Aorta (tissue), 5 donors: ENCODE data around the gene LYPD5. TPM values are rescaled to one million over a fixed set of nuclear protein-coding genes. Genes with fewer than 3 reads are reported as not detected.
"Not testable (repeated sequence)": the region's sequence is repeated elsewhere in the genome, so short reads cannot be mapped to it uniquely, and the experiment has no call there.

ENCODE experiments used
- ATAC-seq: fragments of 200-7000 bp; cut with Tn5 transposase; one replicate; pipeline ENCODE4 v1.9.1; 2022; ENCODE audit warnings: moderate library complexity; ENCODE audit not compliant: low FRiP score
- DNase-seq, 2 donors: peaks; one replicate each; pipeline ENCODE4 v3.0.0-alpha.2; 2020
- H3K27ac ChIP-seq, 2 donors: one replicate each; pipeline ENCODE4 v1.5.1; 2013; ENCODE audit warnings: low read length in 2 of 2, mild to moderate bottlenecking in 2 of 2, moderate library complexity in 2 of 2, control low read depth in 1 of 2, inconsistent platforms in 1 of 2, low read depth in 1 of 2
- H3K27me3 ChIP-seq, 2 donors: one replicate each; pipeline ENCODE4 v1.6.1; 2013; ENCODE audit warnings: control low read depth in 1 of 2, low read length in 1 of 2, mild to moderate bottlenecking in 1 of 2, moderate library complexity in 1 of 2; ENCODE audit not compliant: insufficient read depth in 2 of 2, control insufficient read depth in 1 of 2
- H3K36me3 ChIP-seq, 2 donors: one replicate each; pipeline ENCODE4 v1.6.1; 2013; ENCODE audit warnings: control low read depth in 1 of 2, low read length in 1 of 2, mild to moderate bottlenecking in 1 of 2; ENCODE audit not compliant: insufficient read depth in 2 of 2, control insufficient read depth in 1 of 2
- H3K4me1 ChIP-seq, 2 donors: one replicate each; pipeline ENCODE4 v1.6.1; 2013; ENCODE audit warnings: low read length in 2 of 2, control low read depth in 1 of 2, mild to moderate bottlenecking in 1 of 2, moderate library complexity in 1 of 2; ENCODE audit not compliant: insufficient read depth in 2 of 2, control insufficient read depth in 1 of 2
- H3K4me3 ChIP-seq, 2 donors: one replicate each; pipeline ENCODE4 v1.5.1; 2013; ENCODE audit warnings: low read length in 2 of 2, control low read depth in 1 of 2, mild to moderate bottlenecking in 1 of 2
- H3K9me3 ChIP-seq: one replicate; pipeline ENCODE4 v1.6.1; 2013; ENCODE audit warnings: mild to moderate bottlenecking, low read length; ENCODE audit not compliant: control insufficient read depth
- WGBS, 2 donors: extraction: QIAGEN DNeasy Blood & Tissue Kit; methylation state at CpG; one replicate each; pipeline ENCODE4 v1.1.7; 2013; 5-methylcytosine and 5-hydroxymethylcytosine counted together
- intact Hi-C, 2 donors: fragments of 100-400 bp; cut with DNase I; formaldehyde crosslinking; loops; one replicate each; pipeline versions ENCODE4 v1.14.2 to v1.15.0; 2022
- polyA plus RNA-seq, 2 donors: library from polyadenylated mRNA; stranded (reverse); fragments of 200-250 nt; gene quantifications; one replicate each; pipeline ENCODE4 v1.2.3, GENCODE V29; 2013
- total RNA-seq, 2 donors: library from RNA; stranded (reverse); fragmentation: NEBNext Ultra II Directional; extraction: Animal tissue kit (Norgen Biotek cat#: 25700); gene quantifications; one replicate each; pipeline ENCODE4 v1.2.1, GENCODE V29; 2021
- donor health status: healthy with polysubstance abuse.
- donor health status: Bipolar disorder and iron deficiency.
- donor health status: DM: no; HTN: no; CAD: no.
- donor health status: DM: no; HTN: no; CAD: no.
- donor health status: DM: yes; HTN: yes; CAD: no.

The LYPD5 gene
- total and polyA plus RNA-seq, 4 donors, result 0.08 to 1.9 (median 1.1) TPM

DNA sequence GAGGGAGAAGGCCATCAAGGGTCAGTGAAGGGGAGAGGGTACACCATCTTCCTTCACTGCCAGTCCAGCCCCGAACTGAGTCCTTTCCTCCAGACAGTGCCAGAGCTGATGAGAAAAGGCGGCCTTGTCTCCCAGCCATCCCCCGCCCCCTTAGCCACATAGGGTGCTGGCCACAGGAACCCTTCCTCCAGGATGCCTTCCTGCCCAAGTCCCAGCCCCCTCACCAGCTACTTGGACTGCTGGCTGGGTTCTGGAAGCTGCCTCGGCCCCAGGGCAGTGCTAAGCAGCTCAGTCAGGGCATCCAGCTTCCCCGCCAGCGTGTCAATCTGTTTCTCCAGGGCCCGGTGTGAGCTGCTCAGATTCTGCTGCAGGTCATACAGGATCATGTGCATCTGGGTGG, 34.9 kb downstream of the LYPD5 start:
- H3K4me3 ChIP-seq, result no peak overlapping the region
- H3K27ac ChIP-seq, result no peak overlapping the region
- H3K4me1 ChIP-seq, result no peaks in the 10 kb centered on the region
- no peaks in the 10 kb centered on the region for H3K9me3 ChIP-seq
- no peaks in the 10 kb centered on the region for H3K36me3 ChIP-seq
- peak in 1 of 2 donors; percentile 49 for DNase-seq
- intact Hi-C loops, result no loop called here
- ATAC-seq, result no peak
- no peaks in the 10 kb centered on the region for H3K27me3 ChIP-seq
- 69 to 79% methylated on average over 7 of the region's 7 CpGs for WGBS, 2 donors

GRCh38 chr19:43766755-43767043, 35.5 kb downstream of the LYPD5 start:
- H3K4me3 ChIP-seq, result no peak overlapping the region
- no peaks in the 10 kb centered on the region for H3K9me3 ChIP-seq
- H3K27me3 ChIP-seq, result no peaks in the 10 kb centered on the region
- no peaks in the 10 kb centered on the region for H3K36me3 ChIP-seq
- ATAC-seq (no peak), DNase-seq (no peak)
- intact Hi-C loops, result no loop called here
- WGBS, 2 donors, result 63 to 67% methylated on average over 4 of the region's 4 CpGs
- no peaks in the 10 kb centered on the region for H3K4me1 ChIP-seq
- H3K27ac ChIP-seq, result no peak overlapping the region

DNA sequence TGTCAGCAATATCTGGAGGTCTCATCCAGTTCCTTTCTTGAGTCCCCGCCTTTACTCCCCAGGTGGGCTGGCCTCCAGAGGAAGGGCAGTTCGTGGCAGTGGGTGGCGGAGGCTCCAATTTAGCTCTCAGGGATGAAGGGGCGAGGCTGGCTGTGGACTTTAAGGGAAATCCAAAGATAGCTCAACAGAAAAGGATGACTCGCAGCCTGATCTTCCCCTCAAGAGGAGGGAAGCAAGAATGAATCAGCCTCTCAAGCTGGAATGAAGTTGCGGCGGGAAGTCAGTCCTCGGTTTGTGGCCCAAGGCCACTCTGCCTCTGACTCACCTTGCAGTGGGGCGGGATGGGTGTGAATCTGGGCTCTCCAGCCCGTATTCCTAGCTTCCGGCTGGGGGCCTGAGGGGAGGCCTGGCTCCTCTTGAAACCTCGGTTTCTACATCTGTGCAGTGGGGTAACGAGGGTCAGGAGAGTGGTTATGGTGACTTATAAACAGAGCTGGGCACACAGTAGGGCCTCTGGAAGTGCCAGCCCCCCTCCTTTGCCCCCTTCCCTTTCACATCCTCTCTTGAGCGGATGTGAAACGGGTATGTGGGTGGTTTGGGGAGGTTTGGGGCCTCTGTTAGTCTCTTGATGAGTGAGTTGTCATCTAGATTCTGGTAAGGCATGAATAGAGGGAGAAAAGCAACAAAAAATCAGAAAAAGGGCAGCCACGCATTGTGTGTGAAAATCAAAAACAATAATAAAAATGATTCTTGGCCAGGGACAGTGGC, 37.0 kb downstream of the LYPD5 start:
- no peaks in the 10 kb centered on the region for H3K4me1 ChIP-seq
- H3K27ac ChIP-seq, result peak overlapping the region in 1 of 2 donors; percentile 29
- 42 to 48% methylated on average over 16 of the region's 16 CpGs for WGBS, 2 donors
- peak; percentile 75 for ATAC-seq
- H3K4me3 ChIP-seq, result no peak overlapping the region
- H3K27me3 ChIP-seq, result no peaks in the 10 kb centered on the region
- no peaks in the 10 kb centered on the region for H3K9me3 ChIP-seq
- DNase-seq, result peak; percentile 89 to 90
- no peaks in the 10 kb centered on the region for H3K36me3 ChIP-seq
- intact Hi-C loops, result no loop called here

DNA sequence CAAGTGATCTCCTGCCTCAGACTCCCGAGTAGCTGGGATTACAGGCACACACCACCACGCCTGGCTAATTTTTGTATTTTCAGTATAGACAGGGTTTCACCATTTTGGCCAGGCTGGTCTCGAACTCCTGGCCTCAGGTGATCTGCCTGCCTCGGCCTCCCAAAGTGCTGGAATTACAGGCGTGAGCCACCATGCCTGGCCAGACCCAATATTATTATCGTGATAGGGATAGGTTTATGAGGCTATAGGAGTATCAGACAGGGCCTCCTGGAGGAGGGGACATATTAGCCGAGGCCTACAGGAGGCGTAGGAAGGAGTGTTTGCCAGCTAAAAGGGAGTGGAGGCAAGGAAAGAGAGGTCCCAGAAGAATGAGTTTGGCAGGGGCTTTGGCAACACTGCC, 37.6 kb downstream of the LYPD5 start:
- 82 to 83% methylated on average over 8 of the region's 8 CpGs for WGBS, 2 donors
- peak; percentile 45 for ATAC-seq

DNA sequence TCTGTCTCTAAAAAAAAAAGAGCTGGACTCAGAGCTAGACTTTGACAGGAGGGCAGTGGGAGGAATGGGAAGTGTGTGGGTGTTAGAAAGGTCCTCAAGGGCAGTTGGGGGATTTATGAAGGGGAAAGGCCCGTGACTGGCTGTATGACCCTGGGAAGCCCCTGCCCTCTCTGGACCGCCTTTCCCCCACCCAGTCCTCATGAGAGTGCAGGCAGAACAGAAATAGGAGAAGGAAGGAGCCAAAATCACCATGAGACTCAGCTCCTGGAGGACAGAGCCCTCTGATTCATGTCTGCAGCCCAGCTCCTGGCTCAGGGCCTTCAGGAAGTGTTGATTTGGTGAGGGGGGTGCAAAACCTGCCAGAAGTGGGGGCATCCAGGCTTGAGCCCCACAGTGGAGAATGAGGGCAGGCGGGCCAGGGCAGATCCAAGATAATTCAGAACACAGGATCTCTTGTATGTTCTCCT, 38.7 kb downstream of the LYPD5 start:
- 22% methylated on average over 3 of the region's 3 CpGs for WGBS, 2 donors
- no peaks in the 10 kb centered on the region for H3K27me3 ChIP-seq
- H3K4me3 ChIP-seq, result no peak overlapping the region
- no peaks in the 10 kb centered on the region for H3K4me1 ChIP-seq
- ATAC-seq (peak; percentile 10), DNase-seq (peak in 1 of 2 donors; percentile 69)
- intact Hi-C loops, result no loop called here
- no peaks in the 10 kb centered on the region for H3K36me3 ChIP-seq
- H3K27ac ChIP-seq, result no peak overlapping the region
- H3K9me3 ChIP-seq, result no peaks in the 10 kb centered on the region

More for the DNA sequence above, 37.6 kb downstream of the LYPD5 start:
- H3K27me3 ChIP-seq, H3K36me3 ChIP-seq, H3K4me1 ChIP-seq, intact Hi-C loops, H3K9me3 ChIP-seq, H3K4me3 ChIP-seq, DNase-seq: not testable (repeated sequence)
- H3K27ac ChIP-seq, result peak overlapping the region in 1 of 2 donors; percentile 29

- Histone ChIP-seq H3K36me3 (no peaks in the 10 kb centered on the region), H3K4me3 (no peak overlapping the region), H3K4me1 (no peaks in the 10 kb centered on the region), H3K27ac (no peak overlapping the region), H3K9me3 (no peaks in the 10 kb centered on the region), H3K27me3 (no peaks in the 10 kb centered on the region)
- intact Hi-C loops, result no loop called here
- ATAC-seq (no peak), DNase-seq (no peak)
- 81 to 82% methylated on average over 3 of the region's 3 CpGs for WGBS, 2 donors
Observed at GRCh38 chr19:43762814-43763213, 39.4 kb downstream of the LYPD5 start.

DNA sequence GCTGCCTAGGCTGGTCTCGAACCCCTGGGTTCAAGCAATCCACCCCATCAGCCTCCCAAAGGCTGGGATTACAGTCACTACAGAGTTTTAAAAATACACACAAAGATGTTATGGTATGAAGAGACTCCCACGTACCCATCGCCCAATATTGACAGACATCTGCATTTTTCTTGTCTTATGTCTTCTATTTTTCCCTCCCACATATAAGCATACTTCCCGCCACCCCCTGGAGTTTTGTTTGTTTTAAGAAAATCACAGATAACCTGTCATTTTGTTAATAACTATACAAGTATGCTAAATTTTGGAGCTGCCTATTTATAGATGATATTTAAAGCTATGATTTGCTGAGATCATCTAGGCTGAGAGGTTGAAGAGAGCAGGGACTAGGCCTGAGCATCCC, 41.3 kb downstream of the LYPD5 start:
- H3K9me3 ChIP-seq, result no peaks in the 10 kb centered on the region
- DNase-seq, result no peak
- WGBS, 2 donors, result 71 to 77% methylated on average over 4 of the region's 4 CpGs
- no peak overlapping the region for H3K4me3 ChIP-seq
- intact Hi-C loops, result no loop called here
- no peaks in the 10 kb centered on the region for H3K27me3 ChIP-seq
- no peak overlapping the region for H3K27ac ChIP-seq
- no peaks in the 10 kb centered on the region for H3K36me3 ChIP-seq
- no peak for ATAC-seq
- H3K4me1 ChIP-seq, result no peaks in the 10 kb centered on the region

DNA sequence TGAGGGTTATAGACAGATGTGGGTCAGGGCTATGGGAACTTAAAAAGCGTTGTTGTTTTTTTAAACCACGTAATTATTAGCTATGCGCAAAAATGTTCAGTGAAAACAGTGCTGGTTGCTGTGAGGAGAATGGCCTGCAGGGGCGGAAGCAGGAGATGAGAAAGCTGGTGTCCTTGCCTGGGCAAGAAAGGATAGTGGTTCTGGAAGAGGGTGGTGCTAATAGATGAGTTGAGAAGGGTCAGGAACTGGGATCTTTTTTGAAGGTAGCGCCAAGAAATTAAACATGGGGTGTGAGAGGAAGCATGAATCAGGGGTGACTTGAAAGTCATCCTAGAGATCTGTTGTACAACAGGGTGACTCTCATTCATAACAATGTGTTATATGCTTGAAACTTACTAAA, 42.7 kb downstream of the LYPD5 start:
- no peak for ATAC-seq
- Histone ChIP-seq H3K27ac (no peak overlapping the region), H3K9me3 (no peaks in the 10 kb centered on the region), H3K4me1 (no peaks in the 10 kb centered on the region), H3K36me3 (no peaks in the 10 kb centered on the region), H3K27me3 (no peaks in the 10 kb centered on the region), H3K4me3 (no peak overlapping the region)
- intact Hi-C loops, result no loop called here
- 68 to 73% methylated on average over 5 of the region's 5 CpGs for WGBS, 2 donors
- DNase-seq, result no peak

- ATAC-seq, result peak; percentile 84
- Histone ChIP-seq H3K27ac (peak overlapping the region in 1 of 2 donors; percentile 69), H3K36me3 (no peaks in the 10 kb centered on the region), H3K27me3 (no peaks in the 10 kb centered on the region), H3K4me3 (peak overlapping the region; percentile 6 to 52), H3K9me3 (no peaks in the 10 kb centered on the region), H3K4me1 (peaks cover 0 to 3% of the 10 kb centered on the region in 2 donors)
- peak; percentile 91 to 94 for DNase-seq
- intact Hi-C loops, result no loop called here
- 1% methylated on average over 28 of the region's 28 CpGs for WGBS, 2 donors
Observed at GRCh38 chr19:43755256-43755801, 46.9 kb downstream of the LYPD5 start.
